HUDEP-2 (cell line): Measurements from ENCODE around the gene DRD3.

ENCODE experiments used
- DNase-seq, 76 experiments: peaks; one replicate each; lab custom pipeline; 2025; ENCODE audit not compliant: unreplicated experiment in 76 of 76; lab: John Stamatoyannopoulos, UW

Gene DRD3

GRCh38 chr3:114126461-114126860 is 52.4 kb downstream of the DRD3 start:
- DNase-seq: no peak

GRCh38 chr3:114122027-114122709 is 56.7 kb downstream of the DRD3 start:
- DNase-seq: no peak

- no peak for DNase-seq
Observed at GRCh38 chr3:114120211-114120610, 58.6 kb downstream of the DRD3 start.

- no peak for DNase-seq
Observed at GRCh38 chr3:114119776-114120175, 59.1 kb downstream of the DRD3 start.

GRCh38 chr3:114115143-114115542 is 63.7 kb downstream of the DRD3 start:
- DNase-seq: no peak

GRCh38 chr3:114114719-114115118 is 64.1 kb downstream of the DRD3 start:
- no peak for DNase-seq

- no peak for DNase-seq
Observed at GRCh38 chr3:114112696-114113095, 66.2 kb downstream of the DRD3 start.

- DNase-seq: no peak
Observed at GRCh38 chr3:114111060-114111770, 67.6 kb downstream of the DRD3 start.

- no peak for DNase-seq
Observed at GRCh38 chr3:114110439-114110838, 68.4 kb downstream of the DRD3 start.

- DNase-seq: no peak
Observed at GRCh38 chr3:114108137-114108536, 70.7 kb downstream of the DRD3 start.

GRCh38 chr3:114104414-114104813 is 74.4 kb downstream of the DRD3 start:
- no peak for DNase-seq

GRCh38 chr3:114103858-114104257 is 75.0 kb downstream of the DRD3 start:
- DNase-seq: no peak

GRCh38 chr3:114103181-114103580 is 75.7 kb downstream of the DRD3 start:
- DNase-seq: no peak

- no peak for DNase-seq
Observed at GRCh38 chr3:114101101-114101500, 77.8 kb downstream of the DRD3 start.

GRCh38 chr3:114095796-114096195 is 83.1 kb downstream of the DRD3 start:
- no peak for DNase-seq

- peak in 1 of 76 experiments; percentile 15 for DNase-seq
Observed at GRCh38 chr3:114093596-114093995, 85.3 kb downstream of the DRD3 start.

- DNase-seq: no peak
Observed at GRCh38 chr3:114093016-114093380, 85.9 kb downstream of the DRD3 start.

- DNase-seq: no peak
Observed at GRCh38 chr3:114092151-114093015, 86.5 kb downstream of the DRD3 start.

GRCh38 chr3:114089675-114090074 is 89.2 kb downstream of the DRD3 start:
- DNase-seq: no peak

GRCh38 chr3:114086356-114086755 is 92.5 kb downstream of the DRD3 start:
- no peak for DNase-seq

GRCh38 chr3:114083112-114083511 is 95.7 kb downstream of the DRD3 start:
- DNase-seq: no peak
